SK-N-SH (cell line): ENCODE data around the gene TTC9C. TPM values are rescaled to one million over a fixed set of nuclear protein-coding genes. Genes with fewer than 3 reads are reported as not detected.

ENCODE experiments used
- CTCF ChIA-PET: fragments of 300-600, 350-600 bp; formaldehyde crosslinking; extraction: SDS; loops from one replicate; lab custom pipeline; 2021; lab: Yijun Ruan, JAX
- POLR2A ChIA-PET: fragments of 350-600 bp; sonication (Branson Sonifier 250); formaldehyde crosslinking; extraction: SDS; loops from one replicate; lab custom pipeline; 2020; ENCODE audit warnings: antibody characterized with exemption, inconsistent platforms; lab: Yijun Ruan, JAX
- DNase-seq: peaks from one replicate; pipeline ENCODE4 v3.0.0; 2012
- H2AFZ ChIP-seq: fragments of 200-600 bp; sonication (generic); 2 replicates; pipeline ENCODE4 v1.8.1; 2016; ENCODE audit warnings: antibody characterized with exemption, mild to moderate bottlenecking, low read depth
- H3F3A ChIP-seq: fragments of 200-600 bp; sonication (generic); replicated peaks from 2 replicates; pipeline ENCODE3; 2016; ENCODE audit warnings: antibody characterized with exemption, mild to moderate bottlenecking; ENCODE audit not compliant: insufficient read depth
- H3K27ac ChIP-seq, 2 experiments: fragments of 200-500 bp in 1 of 2; fragments of 200-600 bp in 1 of 2; sonication (Bioruptor generic) in 1 of 2; sonication (generic), shearing (Covaris generic) in 1 of 2; 2 replicates each; pipeline versions ENCODE4 v1.5.1 to v1.6.1; 2014 to 2016; ENCODE audit warnings: low read depth in 2 of 2, inconsistent platforms in 1 of 2, low read length in 1 of 2, mild to moderate bottlenecking in 1 of 2, mixed read lengths in 1 of 2
- H3K27me3 ChIP-seq: fragments of 200-600 bp; sonication (generic), shearing (Covaris generic); 2 replicates; pipeline ENCODE4 v1.6.1; 2016; ENCODE audit warnings: mixed run types; ENCODE audit not compliant: insufficient read depth
- H3K36me3 ChIP-seq, 2 experiments: fragments of 200-500 bp in 1 of 2; fragments of 200-600 bp in 1 of 2; sonication (Bioruptor generic) in 1 of 2; sonication (generic) in 1 of 2; replicated peaks in 1 of 2; 2 replicates each; pipeline versions ENCODE3 to v1.5.1; 2014 to 2016; ENCODE audit warnings: low read length in 1 of 2, mild to moderate bottlenecking in 1 of 2; ENCODE audit not compliant: insufficient read depth in 2 of 2, control insufficient read depth in 1 of 2
- H3K4me1 ChIP-seq, 2 experiments: fragments of 200-500 bp in 1 of 2; fragments of 200-600 bp in 1 of 2; sonication (Bioruptor generic) in 1 of 2; sonication (generic), shearing (Covaris generic) in 1 of 2; 2 replicates each; pipeline versions ENCODE4 v1.5.1 to v1.6.1; 2014 to 2016; ENCODE audit warnings: low read depth in 1 of 2, low read length in 1 of 2, mixed run types in 1 of 2; ENCODE audit not compliant: insufficient read depth in 2 of 2, control insufficient read depth in 1 of 2
- H3K4me2 ChIP-seq: fragments of 200-600 bp; sonication (generic), shearing (Covaris generic); 2 replicates; pipeline ENCODE4 v1.6.1; 2017; ENCODE audit warnings: mixed run types
- H3K4me3 ChIP-seq, 2 experiments: fragments of 200-500 bp in 1 of 2; fragments of 200-600 bp in 1 of 2; sonication (Bioruptor generic) in 1 of 2; sonication (generic), shearing (Covaris generic) in 1 of 2; 2 replicates each; pipeline versions ENCODE4 v1.5.1 to v1.8.1; 2014 to 2016; ENCODE audit warnings: low read depth in 2 of 2, inconsistent platforms in 1 of 2, low read length in 1 of 2, mild to moderate bottlenecking in 1 of 2, mixed read lengths in 1 of 2, moderate library complexity in 1 of 2
- H3K79me2 ChIP-seq: fragments of 200-600 bp; sonication (generic); 2 replicates; pipeline ENCODE4 v1.8.1; 2017; ENCODE audit warnings: mild to moderate bottlenecking; ENCODE audit not compliant: insufficient read depth
- H3K9ac ChIP-seq: fragments of 200-600 bp; sonication (generic); 2 replicates; pipeline ENCODE4 v1.6.1; 2017; ENCODE audit warnings: mixed run types
- H3K9me2 ChIP-seq: fragments of 200-600 bp; sonication (generic); 2 replicates; pipeline ENCODE4 v1.6.1; 2017; ENCODE audit warnings: mixed run types
- H3K9me3 ChIP-seq: fragments of 200-600 bp; sonication (generic); 2 replicates; pipeline ENCODE4 v1.6.1; 2017; ENCODE audit warnings: mixed run types, mild to moderate bottlenecking, moderate library complexity
- H4K20me1 ChIP-seq: fragments of 200-600 bp; sonication (generic); 2 replicates; pipeline ENCODE4 v1.6.1; 2017; ENCODE audit warnings: mild to moderate bottlenecking, mixed run types; ENCODE audit not compliant: insufficient read depth
- EP300 ChIP-seq, 2 experiments: IDR thresholded peaks; 2 replicates each; pipeline versions ENCODE4 v1.4.0 to v1.6.1; 2012; ENCODE audit warnings: borderline replicate concordance in 1 of 2, low read depth in 1 of 2, low read length in 1 of 2
- GABPA ChIP-seq: IDR thresholded peaks from 2 replicates; pipeline ENCODE4 v1.4.0; 2012; ENCODE audit warnings: low read depth, mild to moderate bottlenecking
- JUND ChIP-seq: IDR thresholded peaks from 2 replicates; pipeline ENCODE4 v1.4.0; 2012
- MXI1 ChIP-seq: IDR thresholded peaks from 2 replicates; pipeline ENCODE4 v1.6.1; 2012; ENCODE audit warnings: mild to moderate bottlenecking, low read depth, low read length, improper control_type of control experiment
- NRF1 ChIP-seq: IDR thresholded peaks from 2 replicates; pipeline ENCODE4 v1.6.1; 2012; ENCODE audit warnings: low read depth, mild to moderate bottlenecking, low read length
- POLR2AphosphoS5 ChIP-seq: IDR thresholded peaks from 2 replicates; pipeline ENCODE4 v1.6.1; 2012; ENCODE audit warnings: low read depth, low read length
- RAD21 ChIP-seq: IDR thresholded peaks from 2 replicates; pipeline ENCODE4 v1.6.1; 2012; ENCODE audit warnings: mild to moderate bottlenecking, low read length
- SIN3A ChIP-seq: IDR thresholded peaks from 2 replicates; pipeline ENCODE4 v1.6.1; 2012; ENCODE audit warnings: low read depth, mild to moderate bottlenecking, low read length, moderate library complexity, borderline replicate concordance
- TEAD4 ChIP-seq: IDR thresholded peaks from 2 replicates; pipeline ENCODE4 v1.4.0; 2012; ENCODE audit warnings: mild to moderate bottlenecking, borderline replicate concordance; ENCODE audit not compliant: insufficient read depth
- YY1 ChIP-seq: IDR thresholded peaks from 2 replicates; pipeline ENCODE4 v1.4.0; 2012; ENCODE audit warnings: low read depth, mild to moderate bottlenecking
- WGBS: methylation state at CpG from one replicate; pipeline ENCODE4 v1.1.6; 2017; ENCODE audit warnings: low lambda C conversion rate; 5-methylcytosine and 5-hydroxymethylcytosine counted together
- polyA plus RNA-seq, 3 experiments: library from polyadenylated mRNA; depleted of rRNA; stranded (reverse); fragments of >200 nt; gene quantifications; 2 replicates each; pipeline ENCODE4 v1.2.3, GENCODE V29; 2012
- TF ChIP-seq, protein P1 (sequence below): IDR thresholded peaks from 2 replicates; pipeline ENCODE4 v1.4.0; 2012; ENCODE audit warnings: low read depth, borderline replicate concordance
- TF ChIP-seq, protein P2 (sequence below): IDR thresholded peaks from 2 replicates; pipeline ENCODE4 v1.4.0; 2012; ENCODE audit warnings: low read depth
- TF ChIP-seq, protein P3 (sequence below): fragments of 150-350 bp; IDR thresholded peaks from 2 replicates; pipeline ENCODE4 v1.6.1; 2017; ENCODE audit warnings: antibody characterized with exemption, low read length, low read depth, borderline replicate concordance
- TF ChIP-seq, protein P4 (sequence below): IDR thresholded peaks from 2 replicates; pipeline ENCODE4 v1.4.0; 2012; ENCODE audit warnings: low read depth, borderline replicate concordance

TTC9C gene
- polyA plus RNA-seq, 1 of the 3 experiments (the other 2 are of a cell fraction), result 31.3 TPM

DNA sequence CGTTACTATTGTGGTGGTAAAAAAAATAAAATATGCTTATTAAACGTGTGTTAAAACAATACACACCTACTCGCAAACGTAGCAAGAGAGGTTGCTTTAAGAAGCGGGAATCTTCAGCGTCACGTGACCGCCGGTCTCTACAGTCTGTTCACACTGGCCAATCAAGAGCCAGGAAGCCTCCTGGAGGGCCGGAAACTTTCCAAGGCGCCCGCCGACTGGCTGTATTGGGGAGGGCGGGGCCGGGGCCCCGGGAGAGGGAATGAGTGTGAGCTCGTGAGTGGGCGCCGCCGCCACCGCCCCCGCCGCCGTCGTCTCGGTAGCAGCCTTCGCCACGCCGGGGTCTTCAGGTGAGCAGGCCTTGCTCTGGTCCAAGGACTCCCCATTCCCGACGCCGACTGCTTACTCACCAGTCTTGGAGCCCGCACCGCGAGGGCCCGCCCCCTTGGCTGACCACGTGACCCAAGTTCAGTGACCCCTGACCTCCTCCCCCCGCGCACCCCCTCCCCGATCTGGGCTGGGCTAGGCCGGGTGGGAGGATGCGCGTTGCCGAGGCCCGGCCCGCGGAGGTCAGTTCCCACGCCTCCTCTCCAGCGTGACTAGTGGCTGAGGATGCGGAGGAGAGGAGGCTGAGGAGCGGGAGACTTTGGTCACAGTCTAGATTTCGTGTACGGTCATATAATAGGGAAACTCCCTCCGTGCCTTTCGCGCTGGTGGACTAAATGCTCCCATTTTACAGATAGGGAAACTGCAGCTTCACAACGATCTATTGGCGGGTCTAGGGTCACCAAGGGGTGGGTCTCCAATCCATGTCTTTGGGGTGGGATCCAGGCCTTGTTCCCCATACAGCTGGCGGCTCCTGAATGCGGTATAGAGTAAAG is 43.1 kb downstream of the TTC9C start, which contains the start of gene TAF6L:
Gene TAF6L (plus strand): TSS at position 253 of the 878 bp plus-strand sequence. CDS start 4,388 bp downstream, outside the sequence.
- Histone ChIP-seq H3K27ac (peak within 1 kb of the TSS; percentile 85 to 88), H3K9me3 (no peaks in the 10 kb centered on the region), H3K9me2 (no peaks in the 10 kb centered on the region), H2AFZ (peak within 1 kb of the TSS; percentile 82), H3K79me2 (peaks cover 32% of the 10 kb centered on the region), H4K20me1 (no peaks in the 10 kb centered on the region), H3K4me3 (peak within 1 kb of the TSS; percentile 56 to 74), H3K4me1 (peaks cover 0 to 15% of the 10 kb centered on the region in 2 experiments; a peak in 1 of 4 replicates), H3K27me3 (no peaks in the 10 kb centered on the region), H3K9ac (peak within 1 kb of the TSS; percentile 71), H3K36me3 (peaks cover 12 to 15% of the 10 kb centered on the region in 2 experiments), H3K4me2 (peak within 1 kb of the TSS; percentile 86), H3F3A (peaks cover 30% of the 10 kb centered on the region)
- peak; percentile 98 for DNase-seq
- ChIA-PET CTCF (interaction anchor here (1.0 to 9.8 kb wide), 10 partner anchors 11 to 110 kb away, joined by 3 to 130 read pairs (median 4); partner anchors contain the start of genes HNRNPUL2, SLC3A2, TMEM179B and ZBTB3), POLR2A (interaction anchor here (0.6 to 3.4 kb wide), 12 partner anchors 10 to 106 kb away, joined by 3 to 21 read pairs (median 4); partner anchors contain the start of genes C11orf98, CSKMT, HNRNPUL2 and POLR2G)
- 4% methylated on average over 19 of the region's 60 CpGs for WGBS
- TF ChIP-seq, protein P1, sequence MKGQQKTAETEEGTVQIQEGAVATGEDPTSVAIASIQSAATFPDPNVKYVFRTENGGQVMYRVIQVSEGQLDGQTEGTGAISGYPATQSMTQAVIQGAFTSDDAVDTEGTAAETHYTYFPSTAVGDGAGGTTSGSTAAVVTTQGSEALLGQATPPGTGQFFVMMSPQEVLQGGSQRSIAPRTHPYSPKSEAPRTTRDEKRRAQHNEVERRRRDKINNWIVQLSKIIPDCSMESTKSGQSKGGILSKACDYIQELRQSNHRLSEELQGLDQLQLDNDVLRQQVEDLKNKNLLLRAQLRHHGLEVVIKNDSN, result peak; percentile 92
- no peak for TF ChIP-seq JUND
- no peak for TF ChIP-seq TEAD4
- no peak for TF ChIP-seq YY1
- TF ChIP-seq NRF1, result peak; percentile 51
- TF ChIP-seq, protein P2, sequence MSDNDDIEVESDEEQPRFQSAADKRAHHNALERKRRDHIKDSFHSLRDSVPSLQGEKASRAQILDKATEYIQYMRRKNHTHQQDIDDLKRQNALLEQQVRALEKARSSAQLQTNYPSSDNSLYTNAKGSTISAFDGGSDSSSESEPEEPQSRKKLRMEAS, result peak; percentile 77
- TF ChIP-seq GABPA, result peak; percentile 52
- no peak for TF ChIP-seq EP300 (IDR thresholded peaks at IDR 0.05; ENCODE audit: borderline replicate concordance in 1 of 2, low read depth in 1 of 2, low read length in 1 of 2)
- TF ChIP-seq RAD21, result no peak
- peak; percentile 74 for TF ChIP-seq POLR2AphosphoS5
- TF ChIP-seq MXI1, result peak; percentile 88
- TF ChIP-seq, protein P3, sequence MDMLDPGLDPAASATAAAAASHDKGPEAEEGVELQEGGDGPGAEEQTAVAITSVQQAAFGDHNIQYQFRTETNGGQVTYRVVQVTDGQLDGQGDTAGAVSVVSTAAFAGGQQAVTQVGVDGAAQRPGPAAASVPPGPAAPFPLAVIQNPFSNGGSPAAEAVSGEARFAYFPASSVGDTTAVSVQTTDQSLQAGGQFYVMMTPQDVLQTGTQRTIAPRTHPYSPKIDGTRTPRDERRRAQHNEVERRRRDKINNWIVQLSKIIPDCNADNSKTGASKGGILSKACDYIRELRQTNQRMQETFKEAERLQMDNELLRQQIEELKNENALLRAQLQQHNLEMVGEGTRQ, result peak; percentile 83
- TF ChIP-seq SIN3A, result peak; percentile 45; the same call in 1 of the 2 replicates
- TF ChIP-seq, protein P4, sequence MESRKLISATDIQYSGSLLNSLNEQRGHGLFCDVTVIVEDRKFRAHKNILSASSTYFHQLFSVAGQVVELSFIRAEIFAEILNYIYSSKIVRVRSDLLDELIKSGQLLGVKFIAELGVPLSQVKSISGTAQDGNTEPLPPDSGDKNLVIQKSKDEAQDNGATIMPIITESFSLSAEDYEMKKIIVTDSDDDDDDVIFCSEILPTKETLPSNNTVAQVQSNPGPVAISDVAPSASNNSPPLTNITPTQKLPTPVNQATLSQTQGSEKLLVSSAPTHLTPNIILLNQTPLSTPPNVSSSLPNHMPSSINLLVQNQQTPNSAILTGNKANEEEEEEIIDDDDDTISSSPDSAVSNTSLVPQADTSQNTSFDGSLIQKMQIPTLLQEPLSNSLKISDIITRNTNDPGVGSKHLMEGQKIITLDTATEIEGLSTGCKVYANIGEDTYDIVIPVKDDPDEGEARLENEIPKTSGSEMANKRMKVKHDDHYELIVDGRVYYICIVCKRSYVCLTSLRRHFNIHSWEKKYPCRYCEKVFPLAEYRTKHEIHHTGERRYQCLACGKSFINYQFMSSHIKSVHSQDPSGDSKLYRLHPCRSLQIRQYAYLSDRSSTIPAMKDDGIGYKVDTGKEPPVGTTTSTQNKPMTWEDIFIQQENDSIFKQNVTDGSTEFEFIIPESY, result no peak
